SU-DHL-6 (cell line): ENCODE results near the gene MICAL2.

Source experiments
- H2AFZ ChIP-seq: fragments of 200-600 bp; sonication (generic); 2 replicates; pipeline ENCODE4 v1.6.1; 2014; ENCODE audit warnings: low read depth, mild to moderate bottlenecking, moderate library complexity, mixed read lengths, antibody characterized with exemption, low read length; ENCODE audit not compliant: severe bottlenecking
- H3F3A ChIP-seq: fragments of 200-600 bp; shearing (Covaris generic); 2 replicates; pipeline ENCODE4 v1.6.0; 2016; ENCODE audit warnings: antibody characterized with exemption, mild to moderate bottlenecking; ENCODE audit not compliant: insufficient read depth
- H3K27ac ChIP-seq: fragments of 200-600 bp; sonication (generic); 2 replicates; pipeline ENCODE4 v1.5.1; 2016; ENCODE audit warnings: low read depth, mild to moderate bottlenecking, low read length, moderate library complexity, mixed read lengths
- H3K27me3 ChIP-seq: fragments of 200-600 bp; sonication (generic), shearing (Covaris generic); 2 replicates; pipeline ENCODE4 v1.6.0; 2014; ENCODE audit warnings: mild to moderate bottlenecking, low read length
- H3K36me3 ChIP-seq: fragments of 200-600 bp; sonication (generic); 2 replicates; pipeline ENCODE4 v1.6.1; 2014; ENCODE audit warnings: mild to moderate bottlenecking, low read length, mixed read lengths
- H3K4me2 ChIP-seq: fragments of 300-600, 200-600 bp; shearing (Covaris generic), sonication (generic); 2 replicates; pipeline ENCODE4 v1.6.0; 2014; ENCODE audit warnings: low read length, low read depth, mild to moderate bottlenecking; ENCODE audit not compliant: poor library complexity, severe bottlenecking
- H3K4me3 ChIP-seq: fragments of 200-600 bp; sonication (generic); 2 replicates; pipeline ENCODE4 v1.5.1; 2014; ENCODE audit warnings: antibody characterized with exemption, low read length, mild to moderate bottlenecking, mixed read lengths; ENCODE audit not compliant: insufficient read depth, poor library complexity, severe bottlenecking
- H3K79me2 ChIP-seq: fragments of 200-600 bp; sonication (generic); 2 replicates; pipeline ENCODE4 v1.6.1; 2014; ENCODE audit warnings: mild to moderate bottlenecking, low read length, moderate library complexity; ENCODE audit not compliant: insufficient read depth
- H3K9ac ChIP-seq: fragments of 200-600 bp; sonication (generic); 2 replicates; pipeline ENCODE4 v1.7.0; 2014; ENCODE audit warnings: mild to moderate bottlenecking, low read length
- H3K9me2 ChIP-seq: fragments of 200-600 bp; sonication (generic); replicated peaks from 2 replicates; pipeline ENCODE4 v1.6.1; 2014; ENCODE audit warnings: low read length; ENCODE audit not compliant: insufficient read depth
- H3K9me3 ChIP-seq: fragments of 200-600 bp; sonication (generic); 2 replicates; pipeline ENCODE4 v1.6.1; 2014; ENCODE audit warnings: low read length, mixed read lengths; ENCODE audit not compliant: insufficient read depth
- H4K20me1 ChIP-seq: fragments of 200-600 bp; sonication (generic); 2 replicates; pipeline ENCODE4 v1.6.1; 2014; ENCODE audit warnings: low read depth, mild to moderate bottlenecking, antibody characterized with exemption, low read length, moderate library complexity, mixed read lengths
- EZH2phosphoT487 ChIP-seq: fragments of 200-600 bp; sonication (generic), shearing (Covaris generic); conservative IDR thresholded peaks from 2 replicates; pipeline ENCODE4 v1.6.1; 2018; ENCODE audit warnings: mild to moderate bottlenecking, antibody characterized with exemption, low read length, moderate library complexity, mixed read lengths
- TF ChIP-seq, protein P1 (sequence below): fragments of 200-600 bp; sonication (generic); IDR thresholded peaks from one replicate; pipeline ENCODE4 v1.5.1; 2017; ENCODE audit warnings: antibody characterized with exemption, mild to moderate bottlenecking, low read length, moderate library complexity; ENCODE audit not compliant: insufficient read depth, poor library complexity, severe bottlenecking

MICAL2 gene

DNA sequence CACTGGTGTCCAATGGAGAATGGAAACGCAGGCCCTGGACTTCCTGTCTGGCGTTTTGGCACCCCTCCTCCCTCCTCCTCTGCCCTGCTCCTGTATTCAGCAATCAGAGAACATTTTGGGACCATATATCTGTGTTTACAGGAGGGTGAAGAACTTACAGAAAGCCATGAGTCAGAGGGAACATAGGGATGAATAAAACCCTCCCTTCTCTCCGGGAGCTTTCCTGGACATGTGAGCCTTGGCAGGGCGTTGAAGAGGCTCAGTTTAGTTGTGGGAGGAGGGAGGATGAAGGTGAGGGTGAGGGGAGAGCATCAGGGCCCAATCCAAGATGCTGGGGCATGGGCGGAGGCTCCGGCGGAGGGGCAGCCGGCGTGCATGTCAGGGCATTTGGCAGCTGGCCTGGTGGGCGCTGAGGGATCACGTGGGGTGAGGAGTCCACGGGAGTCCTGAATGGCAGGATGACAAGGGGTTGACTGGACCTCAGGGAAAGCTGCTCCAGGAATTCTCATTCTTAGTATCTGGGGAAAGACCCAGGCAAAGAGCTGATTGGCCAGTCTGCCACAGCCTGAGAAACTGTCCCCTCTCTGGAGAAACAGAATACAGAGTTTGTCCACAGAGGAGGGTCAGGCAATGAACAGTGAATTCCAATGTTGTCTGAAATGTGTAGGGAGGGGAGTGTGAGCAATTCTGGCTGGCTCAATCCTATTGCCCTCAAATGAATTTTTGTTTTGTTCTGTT lies 28.9 kb downstream of the MICAL2 start:
- TF ChIP-seq EZH2phosphoT487, result no peak
- TF ChIP-seq, protein P1, sequence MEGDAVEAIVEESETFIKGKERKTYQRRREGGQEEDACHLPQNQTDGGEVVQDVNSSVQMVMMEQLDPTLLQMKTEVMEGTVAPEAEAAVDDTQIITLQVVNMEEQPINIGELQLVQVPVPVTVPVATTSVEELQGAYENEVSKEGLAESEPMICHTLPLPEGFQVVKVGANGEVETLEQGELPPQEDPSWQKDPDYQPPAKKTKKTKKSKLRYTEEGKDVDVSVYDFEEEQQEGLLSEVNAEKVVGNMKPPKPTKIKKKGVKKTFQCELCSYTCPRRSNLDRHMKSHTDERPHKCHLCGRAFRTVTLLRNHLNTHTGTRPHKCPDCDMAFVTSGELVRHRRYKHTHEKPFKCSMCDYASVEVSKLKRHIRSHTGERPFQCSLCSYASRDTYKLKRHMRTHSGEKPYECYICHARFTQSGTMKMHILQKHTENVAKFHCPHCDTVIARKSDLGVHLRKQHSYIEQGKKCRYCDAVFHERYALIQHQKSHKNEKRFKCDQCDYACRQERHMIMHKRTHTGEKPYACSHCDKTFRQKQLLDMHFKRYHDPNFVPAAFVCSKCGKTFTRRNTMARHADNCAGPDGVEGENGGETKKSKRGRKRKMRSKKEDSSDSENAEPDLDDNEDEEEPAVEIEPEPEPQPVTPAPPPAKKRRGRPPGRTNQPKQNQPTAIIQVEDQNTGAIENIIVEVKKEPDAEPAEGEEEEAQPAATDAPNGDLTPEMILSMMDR, result no peak
- Histone ChIP-seq H3K27ac (no peak overlapping the region), H2AFZ (no peak overlapping the region), H3K4me3 (no peak overlapping the region), H4K20me1 (no peaks in the 10 kb centered on the region), H3K79me2 (no peaks in the 10 kb centered on the region), H3K4me2 (no peak overlapping the region), H3F3A (no peaks in the 10 kb centered on the region), H3K9me2 (no peaks in the 10 kb centered on the region), H3K9me3 (no peaks in the 10 kb centered on the region), H3K9ac (no peak overlapping the region), H3K36me3 (no peaks in the 10 kb centered on the region), H3K27me3 (no peaks in the 10 kb centered on the region)

DNA sequence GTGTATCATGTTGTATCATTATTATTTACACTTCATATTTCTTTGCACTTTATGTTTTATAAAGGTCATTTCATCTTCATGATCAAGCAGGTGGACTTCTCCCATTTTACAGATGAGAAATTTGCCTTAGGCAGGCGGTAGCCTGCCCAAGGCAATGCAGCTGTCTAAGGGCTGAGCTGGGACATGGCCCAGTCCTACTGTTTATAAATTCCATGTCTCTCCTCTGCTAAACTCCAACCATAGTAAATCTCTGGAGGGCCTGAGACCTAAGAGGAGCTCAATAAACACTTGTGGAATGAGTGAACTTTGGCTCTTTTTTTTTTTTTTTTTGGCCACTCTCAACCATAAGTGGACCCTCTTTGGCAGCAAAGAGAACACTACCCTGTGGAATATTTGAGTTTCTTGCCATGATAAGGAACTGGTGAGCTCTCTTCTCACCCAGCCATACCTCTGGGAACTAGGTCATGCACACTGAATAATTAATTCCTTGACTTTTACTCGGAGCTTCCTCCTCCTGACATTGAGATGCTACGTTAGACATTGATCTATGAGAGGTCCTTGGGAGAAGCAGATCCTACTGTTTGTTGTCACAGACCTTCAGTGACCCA lies 29.9 kb downstream of the MICAL2 start:
- no peaks in the 10 kb centered on the region for H3K36me3 ChIP-seq
- TF ChIP-seq, protein P1, result no peak
- TF ChIP-seq EZH2phosphoT487, result no peak
- no peaks in the 10 kb centered on the region for H4K20me1 ChIP-seq
- H3K79me2 ChIP-seq, result no peaks in the 10 kb centered on the region
- no peaks in the 10 kb centered on the region for H3F3A ChIP-seq
- no peaks in the 10 kb centered on the region for H3K27me3 ChIP-seq
- H3K4me3 ChIP-seq, result no peak overlapping the region
- no peak overlapping the region for H3K4me2 ChIP-seq
- no peak overlapping the region for H2AFZ ChIP-seq
- no peaks in the 10 kb centered on the region for H3K9me2 ChIP-seq
- no peak overlapping the region for H3K9ac ChIP-seq
- no peaks in the 10 kb centered on the region for H3K9me3 ChIP-seq
- no peak overlapping the region for H3K27ac ChIP-seq

DNA sequence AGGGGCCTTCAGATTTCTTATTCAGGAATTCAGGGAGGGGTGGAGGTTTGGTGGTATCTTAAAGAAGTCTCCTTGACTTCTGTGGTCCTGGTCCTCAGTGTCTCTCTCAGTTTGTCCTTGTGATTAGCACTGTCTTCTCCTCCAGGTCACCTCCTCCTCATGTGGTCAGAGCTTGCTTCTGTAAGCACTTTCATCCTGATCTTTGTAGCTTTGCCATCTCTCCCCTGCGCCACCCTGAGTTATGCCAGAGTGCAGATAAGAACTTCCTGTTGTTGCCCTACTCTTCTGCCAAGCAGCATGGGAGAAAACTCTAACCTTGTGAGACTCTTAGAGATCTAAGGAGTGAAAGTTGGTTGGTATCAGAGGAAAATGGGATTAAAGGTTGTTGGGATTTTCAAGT lies 30.9 kb downstream of the MICAL2 start:
- Histone ChIP-seq H3K9me3 (no peaks in the 10 kb centered on the region), H3K9me2 (no peaks in the 10 kb centered on the region), H3K36me3 (no peaks in the 10 kb centered on the region), H3K4me3 (no peak overlapping the region), H3F3A (no peaks in the 10 kb centered on the region), H2AFZ (no peak overlapping the region), H4K20me1 (no peaks in the 10 kb centered on the region), H3K27me3 (no peaks in the 10 kb centered on the region), H3K79me2 (no peaks in the 10 kb centered on the region), H3K27ac (no peak overlapping the region), H3K9ac (no peak overlapping the region), H3K4me2 (no peak overlapping the region)
- TF ChIP-seq, protein P1, result no peak
